ENCODE results near the gene SOHLH2. TPM values are rescaled to one million over a fixed set of nuclear protein-coding genes. Genes with fewer than 3 reads are reported as not detected.

The SOHLH2 gene
- total RNA-seq, 1 experiment from 2014 or later = not detected

- Mint-ChIP-seq H3K27me3 (ENCODE audit: unreplicated experiment) (peaks cover 26% of the 10 kb centered on the region), H3K4me1 (ENCODE audit: low read depth, unreplicated experiment) (no peaks in the 10 kb centered on the region), H3K36me3 (ENCODE audit: insufficient read depth, unreplicated experiment) (no peaks in the 10 kb centered on the region), H3K27ac (ENCODE audit: unreplicated experiment) (no peak overlapping the region), H3K9me3 (ENCODE audit: low read depth, unreplicated experiment) (no peaks in the 10 kb centered on the region), H3K4me3 (ENCODE audit: low read depth, unreplicated experiment) (no peak overlapping the region)
- intact Hi-C loops (cut with micrococcal nuclease; ENCODE audit: unreplicated experiment) = no loop called here
- BruUV-seq (replicated peaks) = no TSS peak
- no peak for TF ChIP-seq CTCF (IDR thresholded peaks at IDR 0.05; ENCODE audit: unreplicated experiment)
- CTCF ChIA-PET = no interaction called here
- DNase-seq = no peak
Observed at GRCh38 chr13:36154567-36155291, 59.6 kb downstream of the SOHLH2 start.

- peaks cover 12% of the 10 kb centered on the region for H3K27me3 Mint-ChIP-seq (ENCODE audit: unreplicated experiment)
- DNase-seq = no peak
- TF ChIP-seq CTCF (IDR thresholded peaks at IDR 0.05; ENCODE audit: unreplicated experiment) = no peak
- H3K4me1 Mint-ChIP-seq (ENCODE audit: low read depth, unreplicated experiment) = no peaks in the 10 kb centered on the region
- no TSS peak for BruUV-seq (replicated peaks)
- no peak overlapping the region for H3K27ac Mint-ChIP-seq (ENCODE audit: unreplicated experiment)
- CTCF ChIA-PET = no interaction called here
- intact Hi-C loops (cut with micrococcal nuclease; ENCODE audit: unreplicated experiment) = no loop called here
- H3K4me3 Mint-ChIP-seq (ENCODE audit: low read depth, unreplicated experiment) = no peak overlapping the region
- no peaks in the 10 kb centered on the region for H3K9me3 Mint-ChIP-seq (ENCODE audit: low read depth, unreplicated experiment)
- H3K36me3 Mint-ChIP-seq (ENCODE audit: insufficient read depth, unreplicated experiment) = no peaks in the 10 kb centered on the region
Observed at GRCh38 chr13:36151591-36151990, 62.8 kb downstream of the SOHLH2 start.

- CTCF ChIA-PET = no interaction called here
- H3K36me3 Mint-ChIP-seq (ENCODE audit: insufficient read depth, unreplicated experiment) = no peaks in the 10 kb centered on the region
- H3K27me3 Mint-ChIP-seq (ENCODE audit: unreplicated experiment) = no peaks in the 10 kb centered on the region
- BruUV-seq (replicated peaks) = no TSS peak
- H3K9me3 Mint-ChIP-seq (ENCODE audit: low read depth, unreplicated experiment) = no peaks in the 10 kb centered on the region
- H3K4me1 Mint-ChIP-seq (ENCODE audit: low read depth, unreplicated experiment) = no peaks in the 10 kb centered on the region
- no peak overlapping the region for H3K27ac Mint-ChIP-seq (ENCODE audit: unreplicated experiment)
- TF ChIP-seq CTCF (IDR thresholded peaks at IDR 0.05; ENCODE audit: unreplicated experiment) = no peak
- no peak for DNase-seq
- H3K4me3 Mint-ChIP-seq (ENCODE audit: low read depth, unreplicated experiment) = no peak overlapping the region
- intact Hi-C loops (cut with micrococcal nuclease; ENCODE audit: unreplicated experiment) = no loop called here
Observed at GRCh38 chr13:36148446-36148845, 65.9 kb downstream of the SOHLH2 start.

GRCh38 chr13:36147330-36147729 lies 67.0 kb downstream of the SOHLH2 start:
- H3K36me3 Mint-ChIP-seq (ENCODE audit: insufficient read depth, unreplicated experiment) = no peaks in the 10 kb centered on the region
- H3K27ac Mint-ChIP-seq (ENCODE audit: unreplicated experiment) = no peak overlapping the region
- H3K4me1 Mint-ChIP-seq (ENCODE audit: low read depth, unreplicated experiment) = no peaks in the 10 kb centered on the region
- no peak for TF ChIP-seq CTCF (IDR thresholded peaks at IDR 0.05; ENCODE audit: unreplicated experiment)
- DNase-seq = no peak
- no peak overlapping the region for H3K4me3 Mint-ChIP-seq (ENCODE audit: low read depth, unreplicated experiment)
- no peaks in the 10 kb centered on the region for H3K9me3 Mint-ChIP-seq (ENCODE audit: low read depth, unreplicated experiment)
- intact Hi-C loops (cut with micrococcal nuclease; ENCODE audit: unreplicated experiment) = no loop called here
- H3K27me3 Mint-ChIP-seq (ENCODE audit: unreplicated experiment) = no peaks in the 10 kb centered on the region
- no TSS peak for BruUV-seq (replicated peaks)
- CTCF ChIA-PET = no interaction called here

All from Calu3 (cell line).